Dendritic cell treated with granulocyte-macrophage colony-stimulating factor and Interleukin-4, amounts not matched to agents 40 ng/mL and 50 ng/mL, for 4 days (primary cell): Measurements from ENCODE around the gene SOD2.
"Not testable (repeated sequence)": the region's sequence is repeated elsewhere in the genome, so short reads cannot be mapped to it uniquely, and the experiment has no call there.

Source experiments
- H3K27ac Mint-ChIP-seq: one replicate; pipeline ENCODE4 v1.8.0; 2022; ENCODE audit warnings: mild to moderate bottlenecking, mixed read lengths
- H3K27me3 Mint-ChIP-seq: one replicate; pipeline ENCODE4 v1.8.0; 2022; ENCODE audit warnings: mild to moderate bottlenecking, mixed read lengths
- H3K36me3 Mint-ChIP-seq: one replicate; pipeline ENCODE4 v1.8.0; 2022; ENCODE audit warnings: low read depth, mixed read lengths
- H3K4me1 Mint-ChIP-seq: one replicate; pipeline ENCODE4 v1.8.0; 2022; ENCODE audit warnings: low read depth, mixed read lengths
- H3K4me3 Mint-ChIP-seq: one replicate; pipeline ENCODE4 v1.8.0; 2022; ENCODE audit warnings: mild to moderate bottlenecking, moderate library complexity, mixed read lengths
- H3K9me3 Mint-ChIP-seq: one replicate; pipeline ENCODE4 v1.8.0; 2022; ENCODE audit warnings: mixed read lengths
- intact Hi-C: fragments of 100-400 bp; cut with micrococcal nuclease; formaldehyde crosslinking; loops from one replicate; pipeline ENCODE4 v1.15.0; 2022

The SOD2 gene

DNA sequence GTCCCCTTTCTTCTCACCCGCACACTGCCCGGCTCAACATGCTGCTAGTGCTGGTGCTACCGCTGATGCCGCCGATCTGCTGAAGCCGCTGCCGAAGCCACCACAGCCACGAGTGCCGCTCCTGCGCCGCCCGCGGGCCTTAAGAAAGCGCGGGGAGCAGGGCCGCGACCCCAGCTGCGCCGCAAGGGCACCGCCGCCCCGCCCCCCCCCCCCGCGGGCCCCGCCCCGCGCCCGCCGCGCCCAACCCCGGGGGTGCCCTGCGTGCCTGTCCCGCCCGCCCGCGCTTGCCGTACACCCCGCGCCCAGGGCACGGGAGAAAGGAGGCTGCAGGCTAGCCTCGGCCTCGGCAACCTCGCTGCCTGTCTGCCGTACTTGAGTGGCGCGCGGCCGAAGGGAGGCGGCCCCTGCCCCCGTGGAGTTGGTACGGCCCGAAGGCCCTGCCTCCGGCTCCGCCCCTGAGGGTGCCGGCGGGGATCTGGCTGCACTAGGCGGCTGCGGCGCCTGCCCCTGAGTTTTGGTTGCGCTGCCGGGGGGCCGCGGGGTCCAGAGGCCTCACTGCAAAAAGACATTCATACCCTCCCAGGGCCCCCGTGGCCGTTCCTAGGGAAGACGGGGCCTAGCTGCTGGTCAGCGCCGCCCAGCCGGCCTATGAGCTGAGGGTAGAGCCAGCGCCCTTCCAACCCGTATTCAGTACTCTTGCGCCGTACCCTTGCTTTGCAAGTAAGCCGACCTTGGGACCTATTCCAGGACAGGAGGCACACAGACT lies at the start of gene SOD2:
SOD2 (minus strand) TSS at position 114 of the 766 bp plus-strand sequence; CDS start at position 40, 74 bp downstream.
- H3K27ac Mint-ChIP-seq = peak within 1 kb of the TSS; percentile 93
- intact Hi-C loops = loop anchor here (1.0 to 5.0 kb wide), 4 partner anchors 34 to 274 kb away; partner anchors contain the start of genes IGF2R and WTAP
- H3K4me3 Mint-ChIP-seq = peak within 1 kb of the TSS; percentile 87
- peaks cover 36% of the 10 kb centered on the region for H3K4me1 Mint-ChIP-seq
- H3K36me3 Mint-ChIP-seq = peaks cover 39% of the 10 kb centered on the region
- H3K9me3 Mint-ChIP-seq = peaks cover 9% of the 10 kb centered on the region
- H3K27me3 Mint-ChIP-seq = no peaks in the 10 kb centered on the region

- H3K36me3 Mint-ChIP-seq = peaks cover 89% of the 10 kb centered on the region
- intact Hi-C loops = loop anchor here (5.0 kb wide), 1 partner anchor 50 kb away; the partner anchor contains the start of gene SOD2
- H3K4me3 Mint-ChIP-seq = no peak overlapping the region
- H3K4me1 Mint-ChIP-seq = peaks cover 30% of the 10 kb centered on the region
- no peak overlapping the region for H3K27ac Mint-ChIP-seq
- H3K27me3 Mint-ChIP-seq = no peaks in the 10 kb centered on the region
- no peaks in the 10 kb centered on the region for H3K9me3 Mint-ChIP-seq
These were observed 49.1 kb upstream of the SOD2 start for GRCh38 chr6:159742165-159742564.

GRCh38 chr6:159739341-159739740 lies 46.3 kb upstream of the SOD2 start:
- H3K27ac Mint-ChIP-seq = no peak overlapping the region
- H3K4me1 Mint-ChIP-seq = peaks cover 15% of the 10 kb centered on the region
- H3K27me3 Mint-ChIP-seq = no peaks in the 10 kb centered on the region
- no peak overlapping the region for H3K4me3 Mint-ChIP-seq
- H3K36me3 Mint-ChIP-seq = peaks cover 61% of the 10 kb centered on the region
- intact Hi-C loops = no loop called here
- no peaks in the 10 kb centered on the region for H3K9me3 Mint-ChIP-seq

DNA sequence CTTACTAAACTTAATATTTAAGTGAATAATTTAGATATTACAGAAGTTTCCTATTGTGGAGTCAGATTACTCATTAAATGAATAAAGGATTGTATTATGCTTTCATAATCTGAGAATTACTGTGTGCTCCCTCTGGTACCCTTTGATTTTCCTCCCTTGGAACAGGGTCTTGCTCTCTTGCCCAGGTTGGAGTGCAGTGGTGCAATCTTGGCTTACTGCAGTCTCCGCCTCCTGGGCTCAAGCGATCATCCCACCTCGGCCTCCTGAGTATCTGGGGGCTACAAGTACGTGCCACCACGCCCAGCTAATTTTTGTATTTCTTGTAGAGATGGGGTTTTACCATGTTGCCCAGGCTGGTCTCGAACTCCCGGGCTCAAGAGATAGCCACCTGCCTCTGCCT lies 43.9 kb upstream of the SOD2 start:
- no peaks in the 10 kb centered on the region for H3K9me3 Mint-ChIP-seq
- H3K27me3 Mint-ChIP-seq = no peaks in the 10 kb centered on the region
- no peak overlapping the region for H3K4me3 Mint-ChIP-seq
- peaks cover 34% of the 10 kb centered on the region for H3K4me1 Mint-ChIP-seq
- no peak overlapping the region for H3K27ac Mint-ChIP-seq
- intact Hi-C loops = no loop called here
- H3K36me3 Mint-ChIP-seq = peaks cover 51% of the 10 kb centered on the region

DNA sequence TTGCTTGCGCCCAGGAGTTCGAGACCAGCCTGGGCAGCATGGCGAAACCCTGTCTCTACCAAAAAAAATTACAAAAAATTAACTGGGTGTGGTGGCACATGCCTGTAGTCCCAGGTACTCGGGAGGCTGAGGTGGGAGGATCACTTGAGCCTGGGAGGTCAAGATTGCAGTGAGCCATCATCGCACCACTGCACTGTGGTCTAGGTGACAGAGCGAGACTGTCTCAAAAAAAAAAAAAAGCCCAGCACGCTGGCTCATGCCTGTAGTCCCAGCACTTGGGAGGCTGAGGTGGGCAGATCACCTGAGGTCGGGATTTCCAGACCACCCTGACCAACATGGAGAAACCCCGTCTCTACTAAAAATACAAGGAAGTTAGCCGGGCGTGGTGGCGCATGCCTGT lies 40.4 kb upstream of the SOD2 start:
- H3K36me3 Mint-ChIP-seq = peaks cover 33% of the 10 kb centered on the region
- H3K4me3 Mint-ChIP-seq, H3K27ac Mint-ChIP-seq, intact Hi-C loops, H3K9me3 Mint-ChIP-seq, H3K27me3 Mint-ChIP-seq: not testable (repeated sequence)
- H3K4me1 Mint-ChIP-seq = peaks cover 41% of the 10 kb centered on the region

GRCh38 chr6:159732550-159732949 lies 39.5 kb upstream of the SOD2 start:
- H3K27ac Mint-ChIP-seq, H3K4me3 Mint-ChIP-seq, H3K9me3 Mint-ChIP-seq, intact Hi-C loops, H3K27me3 Mint-ChIP-seq: not testable (repeated sequence)
- H3K4me1 Mint-ChIP-seq = peaks cover 33% of the 10 kb centered on the region
- H3K36me3 Mint-ChIP-seq = peaks cover 25% of the 10 kb centered on the region

GRCh38 chr6:159730332-159730676 lies 37.3 kb upstream of the SOD2 start:
- intact Hi-C loops = no loop called here
- Mint-ChIP-seq H3K27me3 (no peaks in the 10 kb centered on the region), H3K27ac (no peak overlapping the region), H3K36me3 (peaks cover 33% of the 10 kb centered on the region), H3K4me1 (peaks cover 37% of the 10 kb centered on the region), H3K9me3 (no peaks in the 10 kb centered on the region), H3K4me3 (no peak overlapping the region)

GRCh38 chr6:159729598-159730331 lies 36.7 kb upstream of the SOD2 start:
- Mint-ChIP-seq H3K4me1 (peaks cover 41% of the 10 kb centered on the region), H3K9me3 (no peaks in the 10 kb centered on the region), H3K27ac (no peak overlapping the region), H3K27me3 (no peaks in the 10 kb centered on the region), H3K4me3 (peak overlapping the region; percentile 23), H3K36me3 (peaks cover 35% of the 10 kb centered on the region)
- intact Hi-C loops = loop anchor here (2.0 kb wide), 1 partner anchor 31 kb away; no protein-coding TSS in a partner anchor

GRCh38 chr6:159728531-159728964 lies 35.5 kb upstream of the SOD2 start:
- Mint-ChIP-seq H3K36me3 (peaks cover 41% of the 10 kb centered on the region), H3K27me3 (no peaks in the 10 kb centered on the region), H3K9me3 (no peaks in the 10 kb centered on the region), H3K4me3 (peak overlapping the region; percentile 84), H3K27ac (peak overlapping the region; percentile 97), H3K4me1 (peaks cover 36% of the 10 kb centered on the region)
- intact Hi-C loops = loop anchor here (2.0 kb wide), 1 partner anchor 32 kb away; no protein-coding TSS in a partner anchor

- Mint-ChIP-seq H3K4me1 (peaks cover 35% of the 10 kb centered on the region), H3K4me3 (peak overlapping the region; percentile 84), H3K27me3 (no peaks in the 10 kb centered on the region), H3K27ac (peak overlapping the region; percentile 97), H3K36me3 (peaks cover 40% of the 10 kb centered on the region), H3K9me3 (no peaks in the 10 kb centered on the region)
- intact Hi-C loops = loop anchor here (1.0 to 2.0 kb wide), 3 partner anchors 33 to 61 kb away; partner anchors contain the start of genes SOD2 and TCP1
These were observed 34.8 kb upstream of the SOD2 start for GRCh38 chr6:159727717-159728445.

GRCh38 chr6:159726918-159727716 lies 34.1 kb upstream of the SOD2 start, which contains the start of gene WTAP:
TSS of gene WTAP (plus strand) at chr6:159727506. CDS start at chr6:159736266, 8,760 bp downstream.
- H3K4me3 Mint-ChIP-seq = peak within 1 kb of the TSS; percentile 90
- H3K36me3 Mint-ChIP-seq = peaks cover 44% of the 10 kb centered on the region
- H3K27ac Mint-ChIP-seq = peak within 1 kb of the TSS; percentile 97
- intact Hi-C loops = loop anchor here (1.0 kb wide), 2 partner anchors 34 to 62 kb away; partner anchors contain the start of genes SOD2 and TCP1
- no peaks in the 10 kb centered on the region for H3K9me3 Mint-ChIP-seq
- H3K27me3 Mint-ChIP-seq = no peaks in the 10 kb centered on the region
- peaks cover 35% of the 10 kb centered on the region for H3K4me1 Mint-ChIP-seq

- intact Hi-C loops = no loop called here
- Mint-ChIP-seq H3K4me1 (peaks cover 33% of the 10 kb centered on the region), H3K36me3 (peaks cover 43% of the 10 kb centered on the region), H3K27me3 (no peaks in the 10 kb centered on the region), H3K9me3 (no peaks in the 10 kb centered on the region), H3K4me3 (peak overlapping the region; percentile 90), H3K27ac (peak overlapping the region; percentile 97)
These were observed 33.3 kb upstream of the SOD2 start for GRCh38 chr6:159726255-159726917.
